ENCODE measurements around the gene FAM131A. TPM values are rescaled to one million over a fixed set of nuclear protein-coding genes. Genes with fewer than 3 reads are reported as not detected.
A peak's percentile ranks its signal among the peaks of the same experiment; 100 is the strongest.

FAM131A gene
- total RNA-seq, 2 experiments from 2014 or later: 4.0 to 5.5 TPM

- DNase-seq (no peak), ATAC-seq (peak; percentile 55)
- Mint-ChIP-seq H3K4me1 (ENCODE audit: low read depth) (peaks cover 3% of the 10 kb centered on the region), H3K27me3 (no peaks in the 10 kb centered on the region), H3K36me3 (ENCODE audit: low read depth) (no peaks in the 10 kb centered on the region), H3K4me3 (no peak overlapping the region), H3K27ac (no peak overlapping the region), H3K9me3 (no peaks in the 10 kb centered on the region)
- CTCF ChIA-PET: interaction anchor here (1.1 to 3.4 kb wide), 2 partner anchors 9 to 40 kb away, joined by 3 to 16 read pairs; no protein-coding TSS in a partner anchor
- POLR2A ChIA-PET: interaction anchor here (0.9 to 1.7 kb wide), 3 partner anchors 8 to 20 kb away, joined by 3 to 10 read pairs (median 5); partner anchors contain the start of genes CLCN2, FAM131A and POLR2H
- TF ChIP-seq, protein P1, sequence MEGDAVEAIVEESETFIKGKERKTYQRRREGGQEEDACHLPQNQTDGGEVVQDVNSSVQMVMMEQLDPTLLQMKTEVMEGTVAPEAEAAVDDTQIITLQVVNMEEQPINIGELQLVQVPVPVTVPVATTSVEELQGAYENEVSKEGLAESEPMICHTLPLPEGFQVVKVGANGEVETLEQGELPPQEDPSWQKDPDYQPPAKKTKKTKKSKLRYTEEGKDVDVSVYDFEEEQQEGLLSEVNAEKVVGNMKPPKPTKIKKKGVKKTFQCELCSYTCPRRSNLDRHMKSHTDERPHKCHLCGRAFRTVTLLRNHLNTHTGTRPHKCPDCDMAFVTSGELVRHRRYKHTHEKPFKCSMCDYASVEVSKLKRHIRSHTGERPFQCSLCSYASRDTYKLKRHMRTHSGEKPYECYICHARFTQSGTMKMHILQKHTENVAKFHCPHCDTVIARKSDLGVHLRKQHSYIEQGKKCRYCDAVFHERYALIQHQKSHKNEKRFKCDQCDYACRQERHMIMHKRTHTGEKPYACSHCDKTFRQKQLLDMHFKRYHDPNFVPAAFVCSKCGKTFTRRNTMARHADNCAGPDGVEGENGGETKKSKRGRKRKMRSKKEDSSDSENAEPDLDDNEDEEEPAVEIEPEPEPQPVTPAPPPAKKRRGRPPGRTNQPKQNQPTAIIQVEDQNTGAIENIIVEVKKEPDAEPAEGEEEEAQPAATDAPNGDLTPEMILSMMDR (IDR thresholded peaks at IDR 0.05): no peak
- intact Hi-C loops (cut with micrococcal nuclease): no loop called here
Measured at GRCh38 chr3:184345317-184346144, 8.1 kb downstream of the FAM131A start.

GRCh38 chr3:184346480-184347190, 9.2 kb downstream of the FAM131A start:
- Mint-ChIP-seq H3K9me3 (no peaks in the 10 kb centered on the region), H3K27ac (no peak overlapping the region), H3K4me3 (no peak overlapping the region), H3K27me3 (no peaks in the 10 kb centered on the region), H3K4me1 (ENCODE audit: low read depth) (no peaks in the 10 kb centered on the region), H3K36me3 (ENCODE audit: low read depth) (no peaks in the 10 kb centered on the region)
- ATAC-seq (no peak), DNase-seq (no peak)
- POLR2A ChIA-PET: interaction anchor here (0.9 to 1.7 kb wide), 3 partner anchors 10 to 21 kb away, joined by 3 to 10 read pairs (median 5); partner anchors contain the start of genes CLCN2, FAM131A and POLR2H
- CTCF ChIA-PET: interaction anchor here (3.4 kb wide), 1 partner anchor 8 kb away, joined by 16 read pairs; no protein-coding TSS in a partner anchor
- TF ChIP-seq, protein P1 (IDR thresholded peaks at IDR 0.05): no peak
- intact Hi-C loops (cut with micrococcal nuclease): no loop called here

DNA sequence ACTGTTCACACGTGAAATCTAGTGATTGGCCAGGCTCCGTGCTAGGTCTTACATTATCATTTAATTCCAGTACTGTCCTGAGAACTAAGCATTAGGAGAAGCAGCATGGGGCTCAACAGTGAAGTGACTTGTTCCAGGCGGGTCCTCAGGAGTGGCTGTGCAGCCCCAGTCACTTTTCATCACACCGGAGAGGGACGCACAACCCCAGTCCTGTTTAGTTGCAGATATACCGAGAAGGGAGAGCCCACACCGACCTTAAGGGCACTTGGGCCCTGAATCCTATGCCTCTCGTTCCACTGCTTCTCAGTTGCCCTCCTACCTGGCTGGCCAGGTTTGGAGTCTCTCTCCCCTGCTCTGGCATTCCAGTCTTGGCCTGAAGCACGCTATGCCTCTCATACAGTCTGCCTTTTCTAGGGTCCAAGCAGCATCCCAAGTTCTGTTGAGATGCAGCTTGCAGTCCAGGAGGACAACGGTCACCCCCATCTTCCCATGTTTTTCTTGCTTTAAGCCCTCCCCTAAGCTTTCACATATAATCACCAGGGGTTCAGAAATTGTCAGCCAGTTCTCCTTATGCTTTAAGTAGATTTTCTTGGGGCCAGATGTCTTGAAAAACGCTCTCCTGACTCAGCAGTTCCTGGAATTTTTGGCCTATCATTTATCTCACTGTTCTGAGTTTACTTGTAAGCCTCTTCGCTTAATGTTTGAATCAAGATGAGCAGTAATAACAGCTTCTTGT, 10.1 kb downstream of the FAM131A start:
- DNase-seq (no peak), ATAC-seq (no peak)
- Mint-ChIP-seq H3K9me3 (no peaks in the 10 kb centered on the region), H3K36me3 (ENCODE audit: low read depth) (no peaks in the 10 kb centered on the region), H3K27me3 (no peaks in the 10 kb centered on the region), H3K4me1 (ENCODE audit: low read depth) (no peaks in the 10 kb centered on the region), H3K4me3 (no peak overlapping the region), H3K27ac (no peak overlapping the region)
- TF ChIP-seq, protein P1 (IDR thresholded peaks at IDR 0.05): no peak
- intact Hi-C loops (cut with micrococcal nuclease): no loop called here
- CTCF ChIA-PET: interaction anchor here (3.4 kb wide), 1 partner anchor 7 kb away, joined by 16 read pairs; no protein-coding TSS in a partner anchor
- POLR2A ChIA-PET: interaction anchor here (1.1 to 1.9 kb wide), 4 partner anchors 12 to 32 kb away, joined by 5 to 10 read pairs (median 6); no protein-coding TSS in a partner anchor

GRCh38 chr3:184348057-184348382, 10.6 kb downstream of the FAM131A start:
- no peak for DNase-seq
- Mint-ChIP-seq H3K27ac (no peak overlapping the region), H3K27me3 (no peaks in the 10 kb centered on the region), H3K4me3 (no peak overlapping the region), H3K36me3 (ENCODE audit: low read depth) (no peaks in the 10 kb centered on the region), H3K9me3 (no peaks in the 10 kb centered on the region), H3K4me1 (ENCODE audit: low read depth) (no peaks in the 10 kb centered on the region)
- intact Hi-C loops (cut with micrococcal nuclease): no loop called here
- no peak for ATAC-seq
- CTCF ChIA-PET: no interaction called here
- TF ChIP-seq, protein P1 (IDR thresholded peaks at IDR 0.05): no peak
- POLR2A ChIA-PET: interaction anchor here (1.1 to 1.9 kb wide), 4 partner anchors 12 to 32 kb away, joined by 5 to 10 read pairs (median 6); no protein-coding TSS in a partner anchor
